ENCODE measurements around the gene PRKN. TPM values are rescaled to one million over a fixed set of nuclear protein-coding genes. Genes with fewer than 3 reads are reported as not detected.

Gene PRKN
- polyA plus RNA-seq, 1 experiment: 0.71 TPM

GRCh38 chr6:162697872-162698403, 29.6 kb downstream of the PRKN start:
- no peak overlapping the region for H3K4me3 ChIP-seq (ENCODE audit: low read depth, low read length)
- no peaks in the 10 kb centered on the region for H3K36me3 ChIP-seq (ENCODE audit: control insufficient read depth, insufficient read depth, low read length)
- no peak for TF ChIP-seq CTCF (IDR thresholded peaks at IDR 0.05; ENCODE audit: insufficient read depth, low read depth, low read length)
- DNase-seq (ENCODE audit: low read depth): no peak
- CTCF ChIA-PET: no interaction called here
- no peaks in the 10 kb centered on the region for H3K27me3 ChIP-seq (ENCODE audit: control insufficient read depth, insufficient read depth, low read length)
- POLR2A ChIA-PET: no interaction called here

- H3K27me3 ChIP-seq (ENCODE audit: control insufficient read depth, insufficient read depth, low read length): no peaks in the 10 kb centered on the region
- ChIA-PET POLR2A (no interaction called here), CTCF (no interaction called here)
- TF ChIP-seq CTCF (IDR thresholded peaks at IDR 0.05; ENCODE audit: insufficient read depth, low read depth, low read length): no peak
- DNase-seq (ENCODE audit: low read depth): no peak
- H3K36me3 ChIP-seq (ENCODE audit: control insufficient read depth, insufficient read depth, low read length): no peaks in the 10 kb centered on the region
- H3K4me3 ChIP-seq (ENCODE audit: low read depth, low read length): no peak overlapping the region
Measured at GRCh38 chr6:162690158-162690557, 37.4 kb downstream of the PRKN start.

GRCh38 chr6:162688751-162689345, 38.7 kb downstream of the PRKN start:
- DNase-seq (ENCODE audit: low read depth): no peak
- no peaks in the 10 kb centered on the region for H3K36me3 ChIP-seq (ENCODE audit: control insufficient read depth, insufficient read depth, low read length)
- H3K27me3 ChIP-seq (ENCODE audit: control insufficient read depth, insufficient read depth, low read length): no peaks in the 10 kb centered on the region
- TF ChIP-seq CTCF (IDR thresholded peaks at IDR 0.05; ENCODE audit: insufficient read depth, low read depth, low read length): no peak
- no peak overlapping the region for H3K4me3 ChIP-seq (ENCODE audit: low read depth, low read length)
- ChIA-PET POLR2A (no interaction called here), CTCF (no interaction called here)

- Histone ChIP-seq H3K27me3 (ENCODE audit: control insufficient read depth, insufficient read depth, low read length) (no peaks in the 10 kb centered on the region), H3K4me3 (ENCODE audit: low read depth, low read length) (no peak overlapping the region), H3K36me3 (ENCODE audit: control insufficient read depth, insufficient read depth, low read length) (no peaks in the 10 kb centered on the region)
- CTCF ChIA-PET: no interaction called here
- POLR2A ChIA-PET: no interaction called here
- DNase-seq (ENCODE audit: low read depth): no peak
- TF ChIP-seq CTCF (IDR thresholded peaks at IDR 0.05; ENCODE audit: insufficient read depth, low read depth, low read length): no peak
Measured at GRCh38 chr6:162685586-162685985, 42.0 kb downstream of the PRKN start.

GRCh38 chr6:162684961-162685360, 42.6 kb downstream of the PRKN start:
- CTCF ChIA-PET: no interaction called here
- POLR2A ChIA-PET: no interaction called here
- DNase-seq (ENCODE audit: low read depth): no peak
- no peak for TF ChIP-seq CTCF (IDR thresholded peaks at IDR 0.05; ENCODE audit: insufficient read depth, low read depth, low read length)
- H3K27me3 ChIP-seq (ENCODE audit: control insufficient read depth, insufficient read depth, low read length): no peaks in the 10 kb centered on the region
- no peaks in the 10 kb centered on the region for H3K36me3 ChIP-seq (ENCODE audit: control insufficient read depth, insufficient read depth, low read length)
- no peak overlapping the region for H3K4me3 ChIP-seq (ENCODE audit: low read depth, low read length)
